Loucy (cell line): Measurements from ENCODE around the gene NFIX.

ENCODE experiments used
- H2AFZ ChIP-seq: fragments of 200-600 bp; sonication (generic); 2 replicates; pipeline ENCODE4 v1.6.0; 2016; ENCODE audit warnings: antibody characterized with exemption, mild to moderate bottlenecking, low read length, moderate library complexity
- H3F3A ChIP-seq: fragments of 200-600 bp; 2 replicates; pipeline ENCODE4 v1.6.0; 2016; ENCODE audit warnings: antibody characterized with exemption, low read depth, mild to moderate bottlenecking
- H3K27me3 ChIP-seq: fragments of 200-600 bp; sonication (generic); 2 replicates; pipeline ENCODE4 v1.6.1; 2014; ENCODE audit warnings: low read length, mild to moderate bottlenecking; ENCODE audit not compliant: insufficient read depth, poor library complexity, severe bottlenecking
- H3K36me3 ChIP-seq: fragments of 200-600 bp; sonication (generic); 2 replicates; pipeline ENCODE4 v1.6.1; 2016; ENCODE audit warnings: low read length; ENCODE audit not compliant: insufficient read depth
- H3K4me1 ChIP-seq: fragments of 200-600 bp; sonication (generic); 2 replicates; pipeline ENCODE4 v1.5.1; 2014; ENCODE audit warnings: low read length, mild to moderate bottlenecking; ENCODE audit not compliant: insufficient read depth, poor library complexity, severe bottlenecking
- H3K4me2 ChIP-seq: fragments of 200-600 bp; sonication (generic); 2 replicates; pipeline ENCODE4 v1.6.0; 2014; ENCODE audit warnings: antibody characterized with exemption, low read length, low read depth, mild to moderate bottlenecking; ENCODE audit not compliant: poor library complexity, severe bottlenecking
- H3K4me3 ChIP-seq: fragments of 200-600 bp; sonication (generic); 2 replicates; pipeline ENCODE4 v1.5.1; 2014; ENCODE audit warnings: low read length, mild to moderate bottlenecking, mixed read lengths; ENCODE audit not compliant: poor library complexity, severe bottlenecking
- H3K79me2 ChIP-seq: fragments of 200-600 bp; sonication (generic); 2 replicates; pipeline ENCODE4 v1.6.1; 2014; ENCODE audit warnings: low read length; ENCODE audit not compliant: insufficient read depth
- H3K9ac ChIP-seq: fragments of 200-600 bp; sonication (generic); 2 replicates; pipeline ENCODE4 v1.6.0; 2014; ENCODE audit warnings: mild to moderate bottlenecking, low read depth, low read length, moderate library complexity; ENCODE audit not compliant: poor library complexity, severe bottlenecking
- H3K9me2 ChIP-seq: fragments of 200-600 bp; sonication (generic); replicated peaks from 2 replicates; pipeline ENCODE4 v1.6.1; 2016; ENCODE audit warnings: low read depth, low read length, mixed read lengths
- H3K9me3 ChIP-seq: fragments of 200-600 bp; sonication (generic); 2 replicates; pipeline ENCODE4 v1.6.1; 2014; ENCODE audit warnings: mild to moderate bottlenecking, antibody characterized with exemption, low read length, low read depth; ENCODE audit not compliant: insufficient read depth
- H4K20me1 ChIP-seq: fragments of 200-600 bp; sonication (generic); 2 replicates; pipeline ENCODE4 v1.6.0; 2014; ENCODE audit warnings: antibody characterized with exemption, low read length, mild to moderate bottlenecking; ENCODE audit not compliant: insufficient read depth, poor library complexity, severe bottlenecking
- CTCF ChIP-seq: fragments of 200-600 bp; sonication (generic); conservative IDR thresholded peaks from 2 replicates; pipeline ENCODE4 v1.5.1; 2014; ENCODE audit warnings: mild to moderate bottlenecking, antibody characterized with exemption, low read length
- EZH2phosphoT487 ChIP-seq: fragments of 200-600 bp; IDR thresholded peaks from 2 replicates; pipeline ENCODE4 v1.6.1; 2018; ENCODE audit warnings: antibody characterized with exemption, mild to moderate bottlenecking, moderate library complexity, borderline replicate concordance

The NFIX gene

GRCh38 chr19:13050274-13050673 lies 55.0 kb downstream of the NFIX start:
- Histone ChIP-seq H3K4me2 (no peak overlapping the region), H4K20me1 (no peaks in the 10 kb centered on the region), H3K36me3 (no peaks in the 10 kb centered on the region), H3F3A (no peaks in the 10 kb centered on the region), H3K9me2 (no peaks in the 10 kb centered on the region), H3K4me1 (no peaks in the 10 kb centered on the region), H3K79me2 (no peaks in the 10 kb centered on the region), H3K27me3 (no peaks in the 10 kb centered on the region), H3K9me3 (no peaks in the 10 kb centered on the region), H3K9ac (no peak overlapping the region), H3K4me3 (no peak overlapping the region), H2AFZ (no peak overlapping the region)
- TF ChIP-seq EZH2phosphoT487 (no peak), CTCF (no peak)

- Histone ChIP-seq H3K9ac (no peak overlapping the region), H2AFZ (no peak overlapping the region)
Observed at GRCh38 chr19:13051557-13052165, 56.4 kb downstream of the NFIX start.

GRCh38 chr19:13052447-13053175 lies 57.3 kb downstream of the NFIX start:
- Histone ChIP-seq H3K9me2 (no peaks in the 10 kb centered on the region), H3K27me3 (no peaks in the 10 kb centered on the region), H3K9me3 (no peaks in the 10 kb centered on the region), H4K20me1 (no peaks in the 10 kb centered on the region), H3K79me2 (no peaks in the 10 kb centered on the region), H3K4me1 (no peaks in the 10 kb centered on the region), H3K36me3 (no peaks in the 10 kb centered on the region), H3F3A (no peaks in the 10 kb centered on the region), H3K4me3 (no peak overlapping the region), H3K9ac (no peak overlapping the region), H2AFZ (no peak overlapping the region), H3K4me2 (no peak overlapping the region)
- TF ChIP-seq CTCF = no peak
- TF ChIP-seq EZH2phosphoT487 = no peak

More at GRCh38 chr19:13051557-13052165, 56.4 kb downstream of the NFIX start:
- Histone ChIP-seq H3F3A (no peaks in the 10 kb centered on the region), H4K20me1 (no peaks in the 10 kb centered on the region), H3K36me3 (no peaks in the 10 kb centered on the region), H3K27me3 (no peaks in the 10 kb centered on the region), H3K9me3 (no peaks in the 10 kb centered on the region), H3K4me2 (peak overlapping the region; percentile 14), H3K79me2 (no peaks in the 10 kb centered on the region), H3K4me1 (no peaks in the 10 kb centered on the region), H3K9me2 (no peaks in the 10 kb centered on the region), H3K4me3 (no peak overlapping the region)
- TF ChIP-seq CTCF = no peak
- no peak for TF ChIP-seq EZH2phosphoT487
